CD4-positive, CD25-positive, alpha-beta regulatory T cell (primary cell): ENCODE data around the gene TBC1D10A. TPM values are rescaled to one million over a fixed set of nuclear protein-coding genes. Genes with fewer than 3 reads are reported as not detected.

ENCODE experiments used
- ATAC-seq, 2 donors: fragments of 150-1000 bp; cut with Tn5 transposase; one replicate each; pipeline ENCODE4 v1.10.0; 2021; ENCODE audit warnings: low read depth in 2 of 2, moderate number of reproducible peaks in 2 of 2, moderate library complexity in 1 of 2
- DNase-seq, 3 donors: peaks; one replicate each; pipeline versions ENCODE4 v3.0.0 to v3.0.0-alpha.2; 2012 to 2022; ENCODE audit warnings: mixed read lengths in 1 of 3
- H3K27ac ChIP-seq: one replicate; pipeline ENCODE4 v1.7.0; 2013; ENCODE audit warnings: mild to moderate bottlenecking, low read length; ENCODE audit not compliant: insufficient read depth, poor library complexity, severe bottlenecking
- H3K27me3 ChIP-seq: one replicate; pipeline ENCODE4 v1.7.0; 2013; ENCODE audit warnings: low read length; ENCODE audit not compliant: control insufficient read depth, insufficient read depth
- H3K36me3 ChIP-seq: one replicate; pipeline ENCODE4 v1.7.0; 2013; ENCODE audit warnings: mild to moderate bottlenecking, low read length, moderate library complexity; ENCODE audit not compliant: control insufficient read depth, insufficient read depth
- H3K4me1 ChIP-seq: 2 replicates; pipeline ENCODE4 v1.7.0; 2013; ENCODE audit warnings: mild to moderate bottlenecking, low read length; ENCODE audit not compliant: insufficient read depth, control insufficient read depth, poor library complexity, severe bottlenecking
- H3K4me3 ChIP-seq: one replicate; pipeline ENCODE4 v1.7.0; 2013; ENCODE audit warnings: low read depth, mild to moderate bottlenecking, low read length, moderate library complexity
- H3K9me3 ChIP-seq, 2 experiments: 1 replicate in 1 of 2; 2 replicates in 1 of 2; pipeline ENCODE4 v1.7.0; 2013; ENCODE audit warnings: low read length in 2 of 2, mild to moderate bottlenecking in 1 of 2, moderate library complexity in 1 of 2; ENCODE audit not compliant: control insufficient read depth in 2 of 2
- H3K27ac Mint-ChIP-seq, 3 donors: one replicate each; pipeline ENCODE4 v1.8.0; 2020 to 2022; ENCODE audit warnings: mild to moderate bottlenecking in 3 of 3, mixed read lengths in 3 of 3, moderate library complexity in 2 of 3
- H3K27me3 Mint-ChIP-seq: one replicate; pipeline ENCODE4 v1.8.0; 2022; ENCODE audit warnings: mild to moderate bottlenecking, mixed read lengths
- H3K36me3 Mint-ChIP-seq: one replicate; pipeline ENCODE4 v1.8.0; 2020; ENCODE audit warnings: mixed read lengths
- H3K4me1 Mint-ChIP-seq, 4 donors: one replicate each; pipeline ENCODE4 v1.8.0; 2020 to 2022; ENCODE audit warnings: mixed read lengths in 4 of 4, mild to moderate bottlenecking in 1 of 4
- H3K4me3 Mint-ChIP-seq, 4 donors: one replicate each; pipeline ENCODE4 v1.8.0; 2020 to 2022; ENCODE audit warnings: mild to moderate bottlenecking in 4 of 4, mixed read lengths in 4 of 4, moderate library complexity in 3 of 4
- H3K9me3 Mint-ChIP-seq, 7 donors: one replicate each; pipeline ENCODE4 v1.8.0; 2020 to 2022; ENCODE audit warnings: mixed read lengths in 7 of 7, mild to moderate bottlenecking in 3 of 7, moderate library complexity in 2 of 7
- polyA plus RNA-seq, 4 donors: library from polyadenylated mRNA; unstranded; fragments of 300-500 nt; fragmentation: Illumina TruSeq; gene quantifications; one replicate each; pipeline ENCODE4 v1.2.3, GENCODE V29; 2021
- total RNA-seq: library from RNA; stranded (reverse); gene quantifications from one replicate; pipeline ENCODE4 v1.2.3, GENCODE V29; 2022

TBC1D10A gene
- total and polyA plus RNA-seq, 5 donors from 2014 or later: 44.2 to 67.5 (median 47.8) TPM

GRCh38 chr22:30279046-30279788, 47.5 kb downstream of the TBC1D10A start:
- no peaks in the 10 kb centered on the region for H3K27me3 Mint-ChIP-seq
- ATAC-seq: no peak
- no peak overlapping the region for H3K4me3 Mint-ChIP-seq
- peak overlapping the region in 1 of 3 donors; percentile 76 for H3K27ac Mint-ChIP-seq
- Histone ChIP-seq H3K4me3 (no peak overlapping the region), H3K9me3 (no peaks in the 10 kb centered on the region), H3K4me1 (peaks cover 33% of the 10 kb centered on the region), H3K27ac (no peak overlapping the region), H3K27me3 (no peaks in the 10 kb centered on the region), H3K36me3 (no peaks in the 10 kb centered on the region)
- peaks cover 0 to 48% (median 17%) of the 10 kb centered on the region in 4 donors for H3K4me1 Mint-ChIP-seq
- H3K36me3 Mint-ChIP-seq: no peaks in the 10 kb centered on the region
- H3K9me3 Mint-ChIP-seq: no peaks in the 10 kb centered on the region
- no peak for DNase-seq

- no peaks in the 10 kb centered on the region for H3K9me3 Mint-ChIP-seq
- Histone ChIP-seq H3K4me1 (peaks cover 27% of the 10 kb centered on the region), H3K4me3 (no peak overlapping the region), H3K27me3 (no peaks in the 10 kb centered on the region), H3K9me3 (no peaks in the 10 kb centered on the region), H3K36me3 (no peaks in the 10 kb centered on the region), H3K27ac (no peak overlapping the region)
- ATAC-seq (no peak), DNase-seq (no peak)
- peak overlapping the region in 1 of 4 donors; percentile 66 for H3K4me3 Mint-ChIP-seq
- no peaks in the 10 kb centered on the region for H3K36me3 Mint-ChIP-seq
- no peaks in the 10 kb centered on the region for H3K27me3 Mint-ChIP-seq
- H3K27ac Mint-ChIP-seq: peak overlapping the region in 1 of 3 donors; percentile 81
- H3K4me1 Mint-ChIP-seq: peaks cover 0 to 51% (median 22%) of the 10 kb centered on the region in 4 donors
Measured at GRCh38 chr22:30277547-30278344, 49.0 kb downstream of the TBC1D10A start.

- Mint-ChIP-seq H3K4me3 (peak overlapping the region; percentile 21 to 83 (median 74)), H3K27ac (peak overlapping the region in 2 of 3 donors; percentile 73 to 92)
- ATAC-seq: peak; percentile 16 to 30
Measured at GRCh38 chr22:30276039-30276438, 50.7 kb downstream of the TBC1D10A start.

GRCh38 chr22:30275625-30276024, 51.1 kb downstream of the TBC1D10A start:
- Mint-ChIP-seq H3K27ac (peak overlapping the region in 2 of 3 donors; percentile 73 to 92), H3K9me3 (no peaks in the 10 kb centered on the region), H3K36me3 (no peaks in the 10 kb centered on the region), H3K27me3 (no peaks in the 10 kb centered on the region), H3K4me3 (peak overlapping the region; percentile 21 to 83 (median 74)), H3K4me1 (peaks cover 0 to 49% (median 22%) of the 10 kb centered on the region in 4 donors)
- H3K27me3 ChIP-seq: no peaks in the 10 kb centered on the region
- H3K27ac ChIP-seq: no peak overlapping the region
- H3K4me3 ChIP-seq: peak overlapping the region; percentile 45
- DNase-seq: peak in 2 of 3 donors; percentile 34 to 62
- peaks cover 5% of the 10 kb centered on the region for H3K36me3 ChIP-seq
- peak; percentile 43 to 44 for ATAC-seq
- no peaks in the 10 kb centered on the region for H3K9me3 ChIP-seq
- peaks cover 24% of the 10 kb centered on the region for H3K4me1 ChIP-seq

More at GRCh38 chr22:30276039-30276438, 50.7 kb downstream of the TBC1D10A start:
- no peak for DNase-seq
- Histone ChIP-seq H3K4me1 (peaks cover 24% of the 10 kb centered on the region), H3K36me3 (peaks cover 2% of the 10 kb centered on the region), H3K27ac (no peak overlapping the region), H3K9me3 (no peaks in the 10 kb centered on the region), H3K4me3 (peak overlapping the region; percentile 45), H3K27me3 (no peaks in the 10 kb centered on the region)
- Mint-ChIP-seq H3K36me3 (no peaks in the 10 kb centered on the region), H3K9me3 (no peaks in the 10 kb centered on the region), H3K4me1 (peaks cover 0 to 49% (median 22%) of the 10 kb centered on the region in 4 donors), H3K27me3 (no peaks in the 10 kb centered on the region)

GRCh38 chr22:30274437-30274812, 52.3 kb downstream of the TBC1D10A start:
- Histone ChIP-seq H3K27me3 (no peaks in the 10 kb centered on the region), H3K4me1 (peaks cover 21% of the 10 kb centered on the region), H3K27ac (no peak overlapping the region), H3K9me3 (no peaks in the 10 kb centered on the region), H3K4me3 (no peak overlapping the region), H3K36me3 (peaks cover 5% of the 10 kb centered on the region)
- no peaks in the 10 kb centered on the region for H3K27me3 Mint-ChIP-seq
- no peaks in the 10 kb centered on the region for H3K9me3 Mint-ChIP-seq
- DNase-seq (no peak), ATAC-seq (no peak)
- H3K36me3 Mint-ChIP-seq: no peaks in the 10 kb centered on the region
- H3K4me1 Mint-ChIP-seq: peaks cover 0 to 48% (median 23%) of the 10 kb centered on the region in 4 donors
- peak overlapping the region; percentile 48 to 73 (median 65) for H3K27ac Mint-ChIP-seq
- peak overlapping the region in 1 of 4 donors; percentile 47 for H3K4me3 Mint-ChIP-seq

- Mint-ChIP-seq H3K9me3 (no peaks in the 10 kb centered on the region), H3K4me3 (peak overlapping the region in 2 of 4 donors; percentile 46 to 47), H3K27me3 (no peaks in the 10 kb centered on the region), H3K36me3 (no peaks in the 10 kb centered on the region), H3K4me1 (peaks cover 2 to 46% (median 21%) of the 10 kb centered on the region in 4 donors), H3K27ac (peak overlapping the region in 2 of 3 donors; percentile 48 to 58)
- H3K4me3 ChIP-seq: no peak overlapping the region
- peaks cover 5% of the 10 kb centered on the region for H3K36me3 ChIP-seq
- no peaks in the 10 kb centered on the region for H3K9me3 ChIP-seq
- ATAC-seq: no peak
- DNase-seq: no peak
- H3K27me3 ChIP-seq: no peaks in the 10 kb centered on the region
- H3K4me1 ChIP-seq: peaks cover 19% of the 10 kb centered on the region
- H3K27ac ChIP-seq: no peak overlapping the region
Measured at GRCh38 chr22:30273711-30274436, 52.9 kb downstream of the TBC1D10A start.

- Histone ChIP-seq H3K27me3 (no peaks in the 10 kb centered on the region), H3K4me1 (peaks cover 22% of the 10 kb centered on the region), H3K36me3 (peaks cover 5% of the 10 kb centered on the region), H3K4me3 (no peak overlapping the region), H3K9me3 (no peaks in the 10 kb centered on the region), H3K27ac (no peak overlapping the region)
- Mint-ChIP-seq H3K27me3 (peaks cover 5% of the 10 kb centered on the region), H3K9me3 (no peaks in the 10 kb centered on the region), H3K4me1 (peaks cover 8 to 49% (median 26%) of the 10 kb centered on the region in 4 donors), H3K36me3 (peaks cover 3% of the 10 kb centered on the region), H3K4me3 (no peak overlapping the region), H3K27ac (peak overlapping the region in 2 of 3 donors; percentile 52 to 58)
- ATAC-seq (no peak), DNase-seq (no peak)
Measured at GRCh38 chr22:30272781-30273601, 53.8 kb downstream of the TBC1D10A start.
